Prostate gland (tissue), 2 donors: ENCODE results near the gene VAC14.

ENCODE experiments used
- POLR2A ChIP-seq: fragments of 450-650 bp; IDR thresholded peaks from one replicate; pipeline ENCODE4 v1.6.1; 2016; ENCODE audit warnings: antibody characterized with exemption, mild to moderate bottlenecking
- POLR2AphosphoS5 ChIP-seq: sonication (generic); formaldehyde crosslinking; IDR thresholded peaks from one replicate; pipeline ENCODE4 v1.6.1; 2017; ENCODE audit warnings: antibody characterized with exemption
- TF ChIP-seq, protein P1 (sequence below), 4 experiments: fragments of 200-600 bp in 2 of 4; fragments of 450-650 bp in 2 of 4; sonication (generic) in 2 of 4; IDR thresholded peaks; 1 replicate in 3 of 4; 2 replicates in 1 of 4; pipeline ENCODE4 v1.5.1; 2016 to 2019; ENCODE audit warnings: antibody characterized with exemption in 4 of 4, mild to moderate bottlenecking in 2 of 4, moderate library complexity in 2 of 4

DNA sequence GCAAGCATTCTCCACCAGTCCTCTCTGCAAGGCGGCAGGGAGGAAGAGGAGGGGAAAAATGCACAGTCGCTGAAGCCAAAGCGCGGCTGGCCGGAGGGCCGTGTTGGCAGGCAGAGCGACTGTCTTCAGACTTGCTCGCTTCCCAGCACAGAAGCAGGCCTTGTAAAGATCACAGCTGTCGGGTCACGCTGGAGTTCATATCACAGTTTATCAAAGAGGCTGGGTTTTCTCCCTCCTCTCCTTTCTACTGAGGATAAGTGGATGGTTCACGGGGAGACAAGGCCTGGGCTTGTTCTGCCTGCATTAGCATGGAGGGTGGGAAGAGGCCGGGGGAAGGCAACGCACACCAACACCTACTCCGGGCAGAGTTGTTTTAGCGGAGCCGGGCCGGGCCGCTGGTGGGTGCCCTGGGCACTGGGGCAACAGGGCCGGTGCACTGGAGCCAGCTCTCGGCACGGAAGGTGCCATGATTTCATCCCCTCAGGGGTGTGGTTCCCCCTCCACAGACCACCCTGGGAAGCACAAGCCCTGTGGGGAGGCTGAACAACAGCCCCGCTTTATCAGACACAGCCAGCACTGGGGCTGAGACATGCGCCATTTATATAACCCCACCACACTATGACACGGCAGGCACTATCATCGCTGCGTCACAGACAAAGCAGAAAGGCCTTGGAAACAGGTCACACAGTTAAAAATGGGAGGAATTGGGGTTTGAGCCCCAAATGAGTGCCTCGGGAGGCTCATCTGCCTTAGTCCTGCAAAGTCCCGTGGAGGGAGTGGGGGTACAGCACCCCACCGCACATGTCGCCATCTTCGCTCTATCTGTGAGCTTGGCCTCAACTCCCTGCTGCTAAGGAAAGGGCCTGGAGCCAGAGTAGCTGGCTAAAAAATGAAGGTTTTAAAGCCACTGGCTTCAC lies 74.8 kb downstream of the VAC14 start:
- TF ChIP-seq, protein P1, sequence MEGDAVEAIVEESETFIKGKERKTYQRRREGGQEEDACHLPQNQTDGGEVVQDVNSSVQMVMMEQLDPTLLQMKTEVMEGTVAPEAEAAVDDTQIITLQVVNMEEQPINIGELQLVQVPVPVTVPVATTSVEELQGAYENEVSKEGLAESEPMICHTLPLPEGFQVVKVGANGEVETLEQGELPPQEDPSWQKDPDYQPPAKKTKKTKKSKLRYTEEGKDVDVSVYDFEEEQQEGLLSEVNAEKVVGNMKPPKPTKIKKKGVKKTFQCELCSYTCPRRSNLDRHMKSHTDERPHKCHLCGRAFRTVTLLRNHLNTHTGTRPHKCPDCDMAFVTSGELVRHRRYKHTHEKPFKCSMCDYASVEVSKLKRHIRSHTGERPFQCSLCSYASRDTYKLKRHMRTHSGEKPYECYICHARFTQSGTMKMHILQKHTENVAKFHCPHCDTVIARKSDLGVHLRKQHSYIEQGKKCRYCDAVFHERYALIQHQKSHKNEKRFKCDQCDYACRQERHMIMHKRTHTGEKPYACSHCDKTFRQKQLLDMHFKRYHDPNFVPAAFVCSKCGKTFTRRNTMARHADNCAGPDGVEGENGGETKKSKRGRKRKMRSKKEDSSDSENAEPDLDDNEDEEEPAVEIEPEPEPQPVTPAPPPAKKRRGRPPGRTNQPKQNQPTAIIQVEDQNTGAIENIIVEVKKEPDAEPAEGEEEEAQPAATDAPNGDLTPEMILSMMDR (IDR thresholded peaks at IDR 0.05) = no peak
- TF ChIP-seq POLR2A = no peak
- TF ChIP-seq POLR2AphosphoS5 = peak; percentile 41
